GM11168 (cell line): Measurements from ENCODE around the gene RCVRN.

Experiments
- in situ Hi-C: fragments of 300-500 bp; cut with MboI; formaldehyde crosslinking; loops from one replicate; pipeline ENCODE4 v1.12.0; 2022; ENCODE audit warnings: low sequenced_read_pairs; ENCODE audit not compliant: unreplicated experiment

The RCVRN gene

GRCh38 chr17:9924735-9925191 is 19.7 kb upstream of the RCVRN start:
- in situ Hi-C loops = loop anchor here (25.0 kb wide), 1 partner anchor 688 kb away; no protein-coding TSS in a partner anchor

GRCh38 chr17:9922012-9922848 is 17.2 kb upstream of the RCVRN start:
- in situ Hi-C loops = loop anchor here (25.0 kb wide), 1 partner anchor 690 kb away; no protein-coding TSS in a partner anchor

- in situ Hi-C loops = loop anchor here (25.0 kb wide), 1 partner anchor 691 kb away; no protein-coding TSS in a partner anchor
Observed at GRCh38 chr17:9921216-9921615, 16.1 kb upstream of the RCVRN start.

- in situ Hi-C loops = loop anchor here (25.0 kb wide), 1 partner anchor 693 kb away; no protein-coding TSS in a partner anchor
Observed at GRCh38 chr17:9918804-9919352, 13.8 kb upstream of the RCVRN start.

- in situ Hi-C loops = loop anchor here (25.0 kb wide), 1 partner anchor 694 kb away; no protein-coding TSS in a partner anchor
Observed at GRCh38 chr17:9918352-9918751, 13.3 kb upstream of the RCVRN start.

GRCh38 chr17:9917801-9918200 is 12.7 kb upstream of the RCVRN start:
- in situ Hi-C loops = loop anchor here (25.0 kb wide), 1 partner anchor 694 kb away; no protein-coding TSS in a partner anchor

- in situ Hi-C loops = loop anchor here (25.0 kb wide), 1 partner anchor 695 kb away; no protein-coding TSS in a partner anchor
Observed at GRCh38 chr17:9917131-9917530, 12.1 kb upstream of the RCVRN start.

GRCh38 chr17:9916108-9916507 is 11.0 kb upstream of the RCVRN start:
- in situ Hi-C loops = loop anchor here (25.0 kb wide), 1 partner anchor 696 kb away; no protein-coding TSS in a partner anchor

- in situ Hi-C loops = loop anchor here (25.0 kb wide), 1 partner anchor 699 kb away; no protein-coding TSS in a partner anchor
Observed at GRCh38 chr17:9913476-9913875, 8.4 kb upstream of the RCVRN start.

GRCh38 chr17:9912121-9913099 is 7.3 kb upstream of the RCVRN start:
- in situ Hi-C loops = loop anchor here (25.0 kb wide), 1 partner anchor 700 kb away; no protein-coding TSS in a partner anchor

- in situ Hi-C loops = loop anchor here (25.0 kb wide), 1 partner anchor 701 kb away; no protein-coding TSS in a partner anchor
Observed at GRCh38 chr17:9911089-9911488, 6.0 kb upstream of the RCVRN start.

GRCh38 chr17:9908649-9909042 is 3.6 kb upstream of the RCVRN start:
- in situ Hi-C loops = loop anchor here (25.0 kb wide), 1 partner anchor 704 kb away; no protein-coding TSS in a partner anchor

GRCh38 chr17:9907883-9908648 is 3.0 kb upstream of the RCVRN start:
- in situ Hi-C loops = loop anchor here (25.0 kb wide), 1 partner anchor 704 kb away; no protein-coding TSS in a partner anchor

GRCh38 chr17:9907131-9907530 is 2.1 kb upstream of the RCVRN start:
- in situ Hi-C loops = loop anchor here (25.0 kb wide), 1 partner anchor 705 kb away; no protein-coding TSS in a partner anchor

GRCh38 chr17:9906616-9907015 is 1.5 kb upstream of the RCVRN start:
- in situ Hi-C loops = loop anchor here (25.0 kb wide), 1 partner anchor 706 kb away; no protein-coding TSS in a partner anchor

- in situ Hi-C loops = loop anchor here (25.0 kb wide), 1 partner anchor 706 kb away; no protein-coding TSS in a partner anchor
Observed at GRCh38 chr17:9905902-9906301, 831 bp upstream of the RCVRN start.

GRCh38 chr17:9904277-9905077 is 594 bp downstream of the RCVRN start:
- in situ Hi-C loops = loop anchor here (25.0 kb wide), 1 partner anchor 708 kb away; no protein-coding TSS in a partner anchor

- in situ Hi-C loops = loop anchor here (25.0 kb wide), 1 partner anchor 710 kb away; no protein-coding TSS in a partner anchor
Observed at GRCh38 chr17:9902120-9902519, 3.0 kb downstream of the RCVRN start.
